Measurements from ENCODE around the gene FAM221B.
A peak's percentile ranks its signal among the peaks of the same experiment; 100 is the strongest.

The FAM221B gene

GRCh38 chr9:35845824-35846771 is 17.6 kb upstream of the FAM221B start:
- no peak for DNase-seq

- DNase-seq, result peak; percentile 97
These were observed 16.2 kb upstream of the FAM221B start for GRCh38 chr9:35844628-35845270.

- DNase-seq, result no peak
These were observed 14.3 kb upstream of the FAM221B start for GRCh38 chr9:35842795-35843194.

GRCh38 chr9:35842020-35842745 is 13.7 kb upstream of the FAM221B start:
- DNase-seq, result no peak

GRCh38 chr9:35841645-35841900 is 13.0 kb upstream of the FAM221B start:
- DNase-seq, result no peak

GRCh38 chr9:35840881-35841644 is 12.5 kb upstream of the FAM221B start:
- DNase-seq, result no peak

- DNase-seq, result no peak
These were observed 11.4 kb upstream of the FAM221B start for GRCh38 chr9:35839926-35840325.

GRCh38 chr9:35836595-35836994 is 8.1 kb upstream of the FAM221B start:
- no peak for DNase-seq

GRCh38 chr9:35835766-35836165 is 7.2 kb upstream of the FAM221B start:
- DNase-seq, result no peak

GRCh38 chr9:35835216-35835632 is 6.7 kb upstream of the FAM221B start:
- peak in 1 of 2 experiments; percentile 26 for DNase-seq

- no peak for DNase-seq
These were observed 6.0 kb upstream of the FAM221B start for GRCh38 chr9:35834260-35835215.

GRCh38 chr9:35832814-35833213 is 4.3 kb upstream of the FAM221B start:
- DNase-seq, result no peak

- DNase-seq, result no peak
These were observed 2.5 kb upstream of the FAM221B start for GRCh38 chr9:35831040-35831439.

GRCh38 chr9:35829764-35830096 is 1.2 kb upstream of the FAM221B start:
- no peak for DNase-seq

- DNase-seq, result peak; percentile 27 to 53
These were observed 692 bp upstream of the FAM221B start, which contains the start of gene TMEM8B for GRCh38 chr9:35829084-35829763. TSS of gene TMEM8B (plus strand) at chr9:35829228. CDS start at chr9:35829448, 220 bp downstream.

GRCh38 chr9:35827486-35827885 is 1.0 kb downstream of the FAM221B start:
- DNase-seq, result no peak

GRCh38 chr9:35826071-35826701 is 2.3 kb downstream of the FAM221B start:
- DNase-seq, result peak; percentile 62 to 77

- DNase-seq, result no peak
These were observed 5.6 kb downstream of the FAM221B start for GRCh38 chr9:35822926-35823325.

GRCh38 chr9:35820076-35820475 is 8.5 kb downstream of the FAM221B start:
- DNase-seq, result no peak

GRCh38 chr9:35818341-35818740 is 10.2 kb downstream of the FAM221B start:
- DNase-seq, result no peak

- DNase-seq, result no peak
These were observed 11.8 kb downstream of the FAM221B start for GRCh38 chr9:35816708-35817107.
